NCI-H2107 (cell line): ENCODE data around the gene ISG20.

Experiments used
- DNase-seq: peaks from one replicate; lab custom pipeline; 2025; lab: John Stamatoyannopoulos, UW

Gene ISG20

GRCh38 chr15:88638626-88639372 is at the start of gene ISG20:
Gene ISG20 (plus strand): TSS chr15:88639016. CDS start chr15:88639367, 351 bp downstream.
- peak; percentile 43 for DNase-seq

GRCh38 chr15:88590759-88591158 is 48.1 kb upstream of the ISG20 start:
- DNase-seq, result no peak

- DNase-seq, result no peak
These were observed 47.4 kb upstream of the ISG20 start for GRCh38 chr15:88591384-88591783.

- no peak for DNase-seq
These were observed 34.9 kb upstream of the ISG20 start for GRCh38 chr15:88603885-88604284.

DNA sequence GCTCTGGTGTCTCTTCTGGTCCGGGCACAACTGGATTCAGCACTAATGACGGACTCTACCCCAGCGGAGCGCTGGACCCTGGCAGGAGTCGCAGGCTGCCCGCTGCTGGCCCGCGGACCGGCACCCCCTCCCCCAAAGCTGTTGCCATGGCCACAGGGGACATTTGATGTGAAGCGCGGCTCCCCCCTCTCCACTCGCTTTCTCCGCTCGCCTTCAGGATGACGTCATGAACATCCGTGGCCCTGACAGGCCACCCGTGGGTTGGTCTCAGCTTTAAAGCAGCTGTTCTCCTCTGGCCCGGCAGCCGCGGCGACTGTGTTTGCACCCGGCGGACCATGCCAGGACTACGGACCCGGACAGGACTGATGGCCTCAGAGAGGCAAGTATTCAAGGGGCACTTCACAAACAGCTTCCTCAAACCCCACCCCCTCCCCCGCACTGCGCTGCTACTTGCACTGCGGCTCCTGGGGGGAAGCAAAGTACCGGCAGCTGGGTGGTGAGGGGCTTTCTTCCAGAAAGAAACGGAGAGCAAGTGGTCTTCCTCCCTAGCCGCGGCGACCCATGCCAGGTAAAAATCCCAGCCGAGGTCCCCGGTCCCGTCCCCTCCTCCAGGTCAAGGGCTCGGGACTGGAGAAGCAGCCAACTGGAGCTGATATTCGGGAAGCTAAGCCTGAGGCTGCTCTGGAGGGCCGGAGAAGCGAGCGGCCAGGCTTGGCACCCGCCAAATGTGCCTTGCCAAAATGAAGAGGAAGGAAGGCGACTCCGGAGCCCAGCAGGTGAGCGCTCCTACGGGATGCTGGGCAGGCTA is 34.2 kb upstream of the ISG20 start:
- no peak for DNase-seq

- no peak for DNase-seq
These were observed 33.4 kb upstream of the ISG20 start for GRCh38 chr15:88605189-88606069.

- no peak for DNase-seq
These were observed 32.6 kb upstream of the ISG20 start for GRCh38 chr15:88606070-88606794.

GRCh38 chr15:88607951-88608350 is 30.9 kb upstream of the ISG20 start:
- DNase-seq, result no peak

GRCh38 chr15:88608607-88609181 is 30.1 kb upstream of the ISG20 start:
- no peak for DNase-seq

GRCh38 chr15:88609344-88610090 is 29.3 kb upstream of the ISG20 start:
- DNase-seq, result no peak

DNA sequence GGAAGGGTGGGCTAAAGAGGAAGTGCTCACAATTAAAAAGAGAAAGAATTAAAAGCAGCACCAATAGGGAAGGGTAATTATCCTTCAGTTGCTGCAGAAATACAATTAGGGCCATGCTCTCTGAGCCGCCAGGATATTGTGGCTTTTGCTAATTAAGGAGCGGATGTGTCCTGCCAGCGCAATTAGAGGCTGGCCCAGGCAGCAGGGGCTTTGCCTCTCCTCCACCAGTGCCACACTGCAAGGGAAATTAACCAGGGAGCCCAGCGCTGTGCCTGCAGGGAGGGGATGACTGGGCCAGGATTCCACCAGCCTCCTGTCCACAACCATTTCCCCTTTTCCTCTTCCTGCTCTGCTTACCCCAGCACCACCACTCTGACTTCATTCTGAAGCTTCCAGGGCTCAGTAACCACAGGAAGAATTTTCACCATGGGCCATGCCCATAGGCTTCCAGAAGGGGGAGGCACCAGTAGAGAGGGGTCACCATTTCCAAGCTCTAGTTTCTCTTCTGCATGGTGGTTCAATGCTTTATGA is 28.1 kb upstream of the ISG20 start:
- DNase-seq, result no peak

- no peak for DNase-seq
These were observed 26.5 kb upstream of the ISG20 start for GRCh38 chr15:88612186-88612796.

DNA sequence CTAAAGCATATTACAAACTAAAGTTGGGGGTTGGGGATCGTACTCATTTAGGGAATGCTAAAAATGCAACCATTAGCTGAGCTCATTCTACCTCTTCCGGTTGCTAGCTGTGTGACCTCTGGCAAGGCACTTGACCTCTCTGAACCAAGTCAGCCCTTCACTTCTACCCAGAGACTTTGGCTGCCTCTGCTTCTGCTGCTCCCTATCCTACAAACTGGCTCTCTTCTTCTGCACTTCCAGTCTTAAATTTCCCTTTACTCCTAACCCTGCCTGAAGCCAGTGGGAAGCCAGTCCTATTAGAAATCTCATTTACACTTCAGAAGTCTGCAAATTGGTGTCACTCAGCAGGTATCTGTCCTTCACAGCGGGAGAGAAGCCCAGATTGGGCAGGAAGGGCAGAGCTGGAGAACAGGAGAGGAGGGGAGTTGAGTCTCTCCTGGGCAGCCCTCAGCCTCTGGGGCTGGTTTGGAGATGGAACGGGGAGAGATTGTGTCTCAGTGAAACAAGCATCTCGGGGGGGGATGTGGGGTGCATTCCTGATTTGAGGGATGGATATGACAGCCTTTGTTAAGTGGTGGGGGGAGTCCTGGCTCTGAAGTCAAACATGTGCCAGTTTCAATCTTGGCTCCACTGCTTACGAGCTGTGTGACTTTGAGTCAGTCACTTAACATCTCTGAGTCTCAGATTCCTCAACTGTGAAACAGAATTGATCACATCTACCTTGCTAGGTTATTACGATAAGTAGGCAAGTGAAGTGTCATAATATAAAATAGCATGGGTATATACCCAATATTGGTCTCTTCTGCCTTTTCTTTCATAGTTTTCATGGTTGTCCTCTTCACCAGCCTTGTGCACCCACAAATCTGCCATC is 25.5 kb upstream of the ISG20 start:
- DNase-seq, result no peak

- DNase-seq, result no peak
These were observed 23.3 kb upstream of the ISG20 start for GRCh38 chr15:88615303-88616107.

- DNase-seq, result no peak
These were observed 22.6 kb upstream of the ISG20 start for GRCh38 chr15:88616240-88616639.

GRCh38 chr15:88617031-88617722 is 21.6 kb upstream of the ISG20 start:
- no peak for DNase-seq

DNA sequence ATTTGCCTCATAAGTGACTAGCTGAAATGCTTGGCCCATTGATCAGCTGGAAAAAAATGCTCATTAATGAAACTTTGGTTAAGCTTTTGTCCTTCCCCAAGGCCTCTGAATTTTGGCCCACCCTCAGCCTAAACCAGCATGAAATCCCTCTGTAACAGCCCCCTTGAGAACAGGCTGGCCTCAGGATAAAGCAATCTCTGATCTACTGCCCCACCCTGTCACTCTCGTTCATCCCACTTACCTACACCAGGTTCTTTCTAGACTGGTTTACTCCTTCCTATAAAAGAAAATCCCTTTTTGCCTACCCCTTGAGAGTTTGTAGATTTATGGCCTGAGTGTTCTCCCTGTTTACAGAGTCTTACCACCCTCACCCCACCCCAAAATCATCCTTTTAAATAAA is 21.0 kb upstream of the ISG20 start:
- no peak for DNase-seq
